Anterior cingulate cortex (tissue), 58 donors: ENCODE measurements around the gene NDUFS8.
A peak's percentile ranks its signal among the peaks of the same experiment; 100 is the strongest.

ENCODE experiments used
- DNase-seq, 58 donors: peaks; one replicate each; lab custom pipeline; 2025; lab: John Stamatoyannopoulos, UW

The NDUFS8 gene

GRCh38 chr11:68032997-68033707 lies 2.7 kb downstream of the NDUFS8 start:
- DNase-seq: no peak

GRCh38 chr11:68033708-68034045 lies 3.2 kb downstream of the NDUFS8 start:
- peak in 14 of 58 donors; percentile 21 to 65 (median 30) for DNase-seq

GRCh38 chr11:68035266-68035876 lies 4.9 kb downstream of the NDUFS8 start:
- no peak for DNase-seq

- DNase-seq: no peak
These were observed 5.7 kb downstream of the NDUFS8 start for GRCh38 chr11:68036141-68036716.

- peak in 6 of 58 donors; percentile 22 to 48 (median 26) for DNase-seq
These were observed 6.3 kb downstream of the NDUFS8 start for GRCh38 chr11:68036717-68037239.

GRCh38 chr11:68037411-68038225 lies 7.1 kb downstream of the NDUFS8 start:
- DNase-seq: peak in 7 of 58 donors; percentile 11 to 35 (median 21)

- no peak for DNase-seq
These were observed 7.8 kb downstream of the NDUFS8 start for GRCh38 chr11:68038226-68038717.

GRCh38 chr11:68038718-68039525 lies 8.4 kb downstream of the NDUFS8 start, which contains the start of gene TCIRG1:
TCIRG1 (plus strand) TSS chr11:68039025; CDS start chr11:68041272, 2,247 bp downstream.
- peak in 21 of 58 donors; percentile 11 to 57 (median 36) for DNase-seq

- no peak for DNase-seq
These were observed 9.1 kb downstream of the NDUFS8 start for GRCh38 chr11:68039526-68040086.

- DNase-seq: peak in 1 of 58 donors; percentile 45
These were observed 9.8 kb downstream of the NDUFS8 start for GRCh38 chr11:68040101-68040956.

GRCh38 chr11:68040957-68041591 lies 10.6 kb downstream of the NDUFS8 start:
- no peak for DNase-seq

- DNase-seq: no peak
These were observed 11.2 kb downstream of the NDUFS8 start for GRCh38 chr11:68041617-68042218.

GRCh38 chr11:68042219-68043028 lies 11.9 kb downstream of the NDUFS8 start:
- DNase-seq: no peak

- no peak for DNase-seq
These were observed 12.5 kb downstream of the NDUFS8 start for GRCh38 chr11:68043029-68043348.

- DNase-seq: no peak
These were observed 13.1 kb downstream of the NDUFS8 start for GRCh38 chr11:68043349-68044144.
